ENCODE measurements around the gene SLC38A7.
"Not testable (repeated sequence)": the region's sequence is repeated elsewhere in the genome, so short reads cannot be mapped to it uniquely, and the experiment has no call there.

SLC38A7 gene

GRCh38 chr16:58639836-58640235 lies 44.7 kb downstream of the SLC38A7 start:
- no peak for DNase-seq (ENCODE audit: low read depth)
- H3K4me3 ChIP-seq (ENCODE audit: control insufficient read depth, low read depth, low read length): no peak overlapping the region
- TF ChIP-seq CTCF (IDR thresholded peaks at IDR 0.05; ENCODE audit: control insufficient read depth, insufficient read depth, low read depth, low read length, missing control alignments): no peak

- no peak for TF ChIP-seq CTCF (IDR thresholded peaks at IDR 0.05; ENCODE audit: control insufficient read depth, insufficient read depth, low read depth, low read length, missing control alignments)
- DNase-seq (ENCODE audit: low read depth): no peak
Observed at GRCh38 chr16:58639230-58639629, 45.3 kb downstream of the SLC38A7 start.

GRCh38 chr16:58638148-58639036 lies 46.2 kb downstream of the SLC38A7 start:
- H3K4me3 ChIP-seq (ENCODE audit: control insufficient read depth, low read depth, low read length): no peak overlapping the region
- DNase-seq (ENCODE audit: low read depth): peak; percentile 72
- peak; percentile 66 for TF ChIP-seq CTCF (IDR thresholded peaks at IDR 0.05; ENCODE audit: control insufficient read depth, insufficient read depth, low read depth, low read length, missing control alignments)

More at GRCh38 chr16:58639230-58639629, 45.3 kb downstream of the SLC38A7 start:
- no peak overlapping the region for H3K4me3 ChIP-seq (ENCODE audit: control insufficient read depth, low read depth, low read length)

GRCh38 chr16:58637021-58637420 lies 47.5 kb downstream of the SLC38A7 start:
- H3K4me3 ChIP-seq (ENCODE audit: control insufficient read depth, low read depth, low read length); DNase-seq (ENCODE audit: low read depth): not testable (repeated sequence)

GRCh38 chr16:58636466-58636865 lies 48.1 kb downstream of the SLC38A7 start:
- TF ChIP-seq CTCF (IDR thresholded peaks at IDR 0.05; ENCODE audit: control insufficient read depth, insufficient read depth, low read depth, low read length, missing control alignments): no peak
- DNase-seq (ENCODE audit: low read depth): no peak
- no peak overlapping the region for H3K4me3 ChIP-seq (ENCODE audit: control insufficient read depth, low read depth, low read length)

- DNase-seq (ENCODE audit: low read depth): no peak
- H3K4me3 ChIP-seq (ENCODE audit: control insufficient read depth, low read depth, low read length): no peak overlapping the region
- no peak for TF ChIP-seq CTCF (IDR thresholded peaks at IDR 0.05; ENCODE audit: control insufficient read depth, insufficient read depth, low read depth, low read length, missing control alignments)
Observed at GRCh38 chr16:58635502-58635901, 49.1 kb downstream of the SLC38A7 start.

GRCh38 chr16:58634265-58634802 lies 50.2 kb downstream of the SLC38A7 start:
- no peak for TF ChIP-seq CTCF (IDR thresholded peaks at IDR 0.05; ENCODE audit: control insufficient read depth, insufficient read depth, low read depth, low read length, missing control alignments)
- DNase-seq (ENCODE audit: low read depth): no peak
- no peak overlapping the region for H3K4me3 ChIP-seq (ENCODE audit: control insufficient read depth, low read depth, low read length)

Data from AG09309 (cell line).